ENCODE results near the gene CIT. TPM values are rescaled to one million over a fixed set of nuclear protein-coding genes. Genes with fewer than 3 reads are reported as not detected.

Gene CIT
- polyA plus RNA-seq, 1 experiment: 14.5 TPM

GRCh38 chr12:119681728-119682638, 195.1 kb downstream of the CIT start:
- Histone ChIP-seq H3K4me3 (ENCODE audit: low read depth, low read length) (no peak overlapping the region), H3K27me3 (ENCODE audit: control insufficient read depth, insufficient read depth, low read length) (no peaks in the 10 kb centered on the region), H3K36me3 (ENCODE audit: control insufficient read depth, insufficient read depth, low read length) (peaks cover 24% of the 10 kb centered on the region)
- CTCF ChIA-PET: interaction anchor here (0.8 to 2.2 kb wide), 5 partner anchors 13 to 221 kb away, joined by 3 to 6 read pairs (median 3); partner anchors contain the start of gene PRKAB1
- TF ChIP-seq CTCF (IDR thresholded peaks at IDR 0.05; ENCODE audit: insufficient read depth, low read depth, low read length): no peak
- POLR2A ChIA-PET: no interaction called here
- DNase-seq (ENCODE audit: low read depth): no peak

GRCh38 chr12:119681111-119681510, 196.0 kb downstream of the CIT start:
- ChIA-PET POLR2A (no interaction called here), CTCF (interaction anchor here (1.0 to 2.2 kb wide), 3 partner anchors 9 to 21 kb away, joined by 3 to 6 read pairs (median 3); partner anchors contain the start of gene PRKAB1)
- DNase-seq (ENCODE audit: low read depth): no peak
- Histone ChIP-seq H3K4me3 (ENCODE audit: low read depth, low read length) (no peak overlapping the region), H3K27me3 (ENCODE audit: control insufficient read depth, insufficient read depth, low read length) (no peaks in the 10 kb centered on the region), H3K36me3 (ENCODE audit: control insufficient read depth, insufficient read depth, low read length) (peaks cover 29% of the 10 kb centered on the region)
- no peak for TF ChIP-seq CTCF (IDR thresholded peaks at IDR 0.05; ENCODE audit: insufficient read depth, low read depth, low read length)

GRCh38 chr12:119679490-119679889, 197.6 kb downstream of the CIT start:
- no peak overlapping the region for H3K4me3 ChIP-seq (ENCODE audit: low read depth, low read length)
- H3K27me3 ChIP-seq (ENCODE audit: control insufficient read depth, insufficient read depth, low read length): no peaks in the 10 kb centered on the region
- peaks cover 32% of the 10 kb centered on the region for H3K36me3 ChIP-seq (ENCODE audit: control insufficient read depth, insufficient read depth, low read length)
- no peak for DNase-seq (ENCODE audit: low read depth)
- CTCF ChIA-PET: interaction anchor here (0.5 to 2.8 kb wide), 5 partner anchors 11 to 180 kb away, joined by 3 to 16 read pairs (median 3); partner anchors contain the start of gene PRKAB1
- POLR2A ChIA-PET: no interaction called here
- no peak for TF ChIP-seq CTCF (IDR thresholded peaks at IDR 0.05; ENCODE audit: insufficient read depth, low read depth, low read length)

GRCh38 chr12:119679081-119679480, 198.0 kb downstream of the CIT start:
- DNase-seq (ENCODE audit: low read depth): no peak
- H3K36me3 ChIP-seq (ENCODE audit: control insufficient read depth, insufficient read depth, low read length): peaks cover 33% of the 10 kb centered on the region
- no peak for TF ChIP-seq CTCF (IDR thresholded peaks at IDR 0.05; ENCODE audit: insufficient read depth, low read depth, low read length)

GRCh38 chr12:119678459-119678858, 198.7 kb downstream of the CIT start:
- Histone ChIP-seq H3K36me3 (ENCODE audit: control insufficient read depth, insufficient read depth, low read length) (peaks cover 37% of the 10 kb centered on the region), H3K4me3 (ENCODE audit: low read depth, low read length) (no peak overlapping the region), H3K27me3 (ENCODE audit: control insufficient read depth, insufficient read depth, low read length) (no peaks in the 10 kb centered on the region)
- no peak for DNase-seq (ENCODE audit: low read depth)
- POLR2A ChIA-PET: no interaction called here
- TF ChIP-seq CTCF (IDR thresholded peaks at IDR 0.05; ENCODE audit: insufficient read depth, low read depth, low read length): no peak
- CTCF ChIA-PET: interaction anchor here (1.6 to 2.8 kb wide), 3 partner anchors 10 to 20 kb away, joined by 4 to 16 read pairs (median 5); partner anchors contain the start of gene PRKAB1

More at GRCh38 chr12:119679081-119679480, 198.0 kb downstream of the CIT start:
- CTCF ChIA-PET: interaction anchor here (0.9 to 2.8 kb wide), 5 partner anchors 11 to 125 kb away, joined by 3 to 16 read pairs (median 4); partner anchors contain the start of gene PRKAB1
- POLR2A ChIA-PET: no interaction called here
- Histone ChIP-seq H3K27me3 (ENCODE audit: control insufficient read depth, insufficient read depth, low read length) (no peaks in the 10 kb centered on the region), H3K4me3 (ENCODE audit: low read depth, low read length) (no peak overlapping the region)

All from BJ (cell line).